Stimulated activated naive CD4-positive, alpha-beta T cell (primary cell): ENCODE measurements around the gene EXO1.
"Not testable (repeated sequence)": the region's sequence is repeated elsewhere in the genome, so short reads cannot be mapped to it uniquely, and the experiment has no call there.

Experiments
- DNase-seq, 6 experiments: peaks; one replicate each; lab custom pipeline; 2025; lab: John Stamatoyannopoulos, UW

The EXO1 gene

DNA sequence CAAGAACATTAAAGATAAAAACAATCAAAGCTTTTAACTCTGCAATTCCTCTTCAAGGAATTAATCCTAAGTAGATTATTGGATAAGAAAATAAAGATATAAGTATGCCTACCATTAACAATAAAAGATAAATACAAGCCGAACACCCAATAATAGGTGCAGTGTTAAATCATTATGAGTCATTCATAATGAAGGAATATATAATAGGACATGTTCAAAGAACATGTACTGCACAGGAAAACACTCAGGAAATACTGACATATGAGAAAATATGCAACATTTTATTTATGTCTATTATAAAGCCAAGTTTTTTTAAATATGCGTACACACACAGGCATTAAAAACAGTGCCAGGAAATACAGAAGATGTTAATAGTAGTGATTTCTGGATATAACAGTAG is 11.1 kb upstream of the EXO1 start:
- DNase-seq = no peak

DNA sequence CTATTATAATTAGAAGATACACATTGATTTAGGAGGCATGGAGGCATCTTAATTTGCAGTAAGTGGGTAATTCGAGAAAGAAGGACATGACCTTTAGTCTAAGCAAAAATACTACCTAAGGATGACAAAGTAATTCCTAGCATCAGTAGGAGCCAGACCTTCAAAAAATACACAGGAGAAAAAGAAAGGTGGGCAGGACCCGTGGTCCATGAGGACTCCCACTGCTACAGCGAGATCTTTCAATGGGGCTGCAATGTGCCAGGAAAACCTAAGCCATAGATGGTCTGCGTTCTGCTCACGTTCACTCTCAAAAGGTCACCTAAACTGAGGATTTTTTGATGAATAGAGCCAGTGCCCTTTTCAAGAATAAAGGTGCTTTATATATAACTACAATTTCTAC is 10.6 kb upstream of the EXO1 start:
- DNase-seq = no peak

DNA sequence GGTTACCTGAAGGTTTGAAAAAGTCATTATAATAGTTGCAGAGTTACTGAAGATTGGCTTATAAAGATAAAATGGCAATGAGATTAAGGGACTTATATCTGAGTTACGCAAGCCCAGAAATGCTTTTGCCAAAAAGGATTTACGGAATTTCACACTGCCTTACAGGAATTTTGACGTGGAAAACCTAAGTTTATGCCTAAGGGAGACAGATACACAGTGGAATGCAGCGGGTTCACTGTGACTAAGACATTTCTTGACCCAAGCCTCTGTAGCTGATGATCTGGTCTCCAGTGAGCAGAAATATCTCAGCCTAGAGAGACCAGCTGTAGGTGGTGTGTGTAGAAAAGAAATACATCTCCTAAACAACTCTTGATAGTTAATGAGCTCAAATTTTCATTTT is 10.1 kb upstream of the EXO1 start:
- no peak for DNase-seq

DNA sequence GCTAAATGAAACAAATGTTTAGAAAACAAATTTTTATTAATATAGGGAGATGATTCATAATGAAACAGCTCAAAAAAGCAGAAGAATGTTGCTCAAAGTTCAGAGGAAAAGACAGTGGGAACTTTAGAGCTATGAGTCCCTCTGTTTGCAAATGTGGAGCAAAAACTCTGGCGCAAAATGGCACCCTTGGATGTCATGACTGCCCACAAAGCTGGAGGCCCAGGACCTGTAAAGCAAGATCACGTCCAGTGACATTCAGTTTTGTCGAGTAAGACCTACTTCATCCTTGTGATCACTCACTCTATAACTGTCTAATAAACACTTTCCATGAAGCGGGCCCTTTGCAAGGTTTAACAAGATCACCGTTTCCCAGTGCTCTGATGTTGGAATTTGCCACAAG is 9.1 kb upstream of the EXO1 start:
- no peak for DNase-seq

DNA sequence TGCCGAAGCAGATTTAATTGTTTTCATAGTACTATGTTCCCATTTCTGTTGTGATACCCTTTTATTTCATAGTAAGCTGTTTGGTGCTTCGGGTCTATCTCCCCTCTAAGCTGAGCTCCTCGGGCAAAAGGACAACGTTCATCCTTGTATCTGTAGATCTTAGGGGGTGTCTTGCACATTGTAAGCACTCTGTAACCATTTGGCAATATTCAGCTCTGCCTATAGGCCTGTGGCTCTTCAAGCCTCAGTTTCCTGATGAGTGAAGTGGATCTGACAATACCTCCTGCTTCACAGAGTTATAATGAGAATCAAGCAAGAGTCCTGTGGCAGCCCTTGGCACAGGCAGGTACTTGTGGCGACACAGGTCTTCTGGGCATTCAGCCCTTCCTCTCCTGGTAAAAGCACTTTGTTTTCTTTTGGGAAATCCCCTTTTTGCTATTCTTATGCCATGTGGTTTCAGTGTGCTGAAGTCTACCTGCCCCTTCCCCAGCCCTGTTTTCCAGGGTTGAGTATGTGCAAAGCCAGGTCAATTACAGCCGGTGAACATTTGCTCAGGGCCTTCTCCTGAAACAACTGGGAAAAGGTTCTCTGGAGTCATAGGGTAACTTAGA is 8.5 kb upstream of the EXO1 start:
- DNase-seq = no peak

DNA sequence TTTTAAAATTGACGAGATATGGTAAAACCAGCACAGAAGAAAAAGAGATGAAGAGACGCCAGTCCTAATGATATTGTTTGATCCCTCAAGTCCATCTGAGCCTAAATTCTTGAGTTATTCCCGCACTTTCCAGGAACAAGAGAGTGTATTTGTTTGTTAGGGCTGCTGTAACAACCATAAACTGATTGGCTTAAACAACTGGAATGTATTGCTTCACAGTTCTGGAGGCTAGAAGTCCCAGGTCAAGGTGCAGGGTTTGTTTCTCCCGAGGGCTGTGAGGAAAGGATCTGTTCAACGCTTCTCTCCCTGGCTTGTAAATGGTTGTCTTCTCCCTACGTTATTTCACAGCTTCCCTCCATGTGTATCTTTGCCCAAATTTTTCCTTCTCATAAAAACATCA is 7.8 kb upstream of the EXO1 start:
- DNase-seq = no peak

DNA sequence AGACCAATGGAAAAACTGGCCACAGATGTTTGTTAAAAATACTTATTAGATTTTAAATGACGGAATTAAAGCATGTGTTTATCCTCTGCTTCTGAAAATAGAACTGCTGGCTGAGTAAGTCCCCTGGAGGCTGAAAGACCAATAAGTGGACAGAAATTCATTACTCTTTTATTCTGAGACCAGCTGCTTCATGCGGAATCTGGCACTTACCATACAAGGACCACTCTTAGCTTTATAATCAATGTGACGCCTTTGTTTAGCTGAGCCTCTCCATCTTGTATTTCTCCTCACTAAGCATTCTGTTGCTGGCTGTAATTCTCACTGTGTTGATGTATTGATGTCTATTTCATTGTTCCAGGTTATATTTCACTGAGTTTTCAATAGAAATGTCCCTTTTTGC is 6.3 kb upstream of the EXO1 start:
- DNase-seq = no peak

DNA sequence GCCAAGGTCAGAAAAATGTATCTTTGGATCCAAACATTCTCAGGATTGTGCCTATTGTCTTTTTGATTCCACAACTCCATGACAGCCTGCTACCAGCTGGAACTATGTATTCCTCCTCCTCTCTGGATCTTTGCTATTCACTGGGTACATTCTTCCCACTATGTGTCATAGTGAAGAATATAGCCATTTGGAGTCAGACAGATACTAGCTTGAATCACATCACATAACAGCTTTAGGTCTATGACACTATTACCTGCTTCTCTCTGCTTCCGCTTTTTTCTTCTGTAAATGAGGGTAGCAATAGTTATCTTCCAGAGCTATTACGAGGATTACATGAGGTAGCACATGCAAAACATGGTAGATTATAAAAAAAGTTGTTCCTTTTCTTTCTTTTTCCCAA is 5.4 kb upstream of the EXO1 start:
- no peak for DNase-seq

DNA sequence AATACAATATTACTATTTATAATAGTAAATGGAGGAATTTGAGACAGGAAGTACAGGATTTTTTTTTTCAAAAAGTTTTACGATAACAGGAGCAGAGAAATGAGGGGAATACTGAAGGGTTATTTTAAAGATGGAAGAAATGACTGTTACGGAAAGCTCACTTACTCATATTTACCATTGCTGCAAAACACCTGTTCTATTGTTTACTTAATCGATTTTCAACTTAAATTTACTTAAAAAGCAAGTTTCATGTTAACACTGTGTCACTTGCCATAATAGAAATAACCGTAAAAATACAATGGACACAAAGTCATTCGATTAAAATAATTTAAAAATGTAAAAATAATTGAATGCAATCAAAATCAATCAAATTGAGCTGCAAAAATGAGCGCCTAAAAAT is 3.4 kb upstream of the EXO1 start:
- no peak for DNase-seq

DNA sequence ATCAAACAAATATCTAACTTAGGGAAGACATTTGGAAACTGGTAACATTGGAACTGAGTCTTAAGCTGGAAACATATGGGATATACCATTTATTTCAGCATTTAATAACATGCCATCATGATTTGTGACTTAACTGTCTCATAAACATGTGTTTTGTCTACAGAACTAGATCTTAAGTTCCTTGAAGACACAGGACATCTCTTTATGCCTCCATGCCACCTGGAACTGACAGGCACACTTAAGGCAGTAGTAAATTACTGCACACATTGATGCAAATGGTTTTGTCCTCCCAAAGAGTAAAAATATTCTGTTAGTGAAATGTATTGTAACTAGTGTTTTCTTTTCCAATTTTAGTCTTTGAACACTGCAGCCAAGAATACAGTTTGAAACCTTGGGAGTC is 1.6 kb upstream of the EXO1 start:
- no peak for DNase-seq

DNA sequence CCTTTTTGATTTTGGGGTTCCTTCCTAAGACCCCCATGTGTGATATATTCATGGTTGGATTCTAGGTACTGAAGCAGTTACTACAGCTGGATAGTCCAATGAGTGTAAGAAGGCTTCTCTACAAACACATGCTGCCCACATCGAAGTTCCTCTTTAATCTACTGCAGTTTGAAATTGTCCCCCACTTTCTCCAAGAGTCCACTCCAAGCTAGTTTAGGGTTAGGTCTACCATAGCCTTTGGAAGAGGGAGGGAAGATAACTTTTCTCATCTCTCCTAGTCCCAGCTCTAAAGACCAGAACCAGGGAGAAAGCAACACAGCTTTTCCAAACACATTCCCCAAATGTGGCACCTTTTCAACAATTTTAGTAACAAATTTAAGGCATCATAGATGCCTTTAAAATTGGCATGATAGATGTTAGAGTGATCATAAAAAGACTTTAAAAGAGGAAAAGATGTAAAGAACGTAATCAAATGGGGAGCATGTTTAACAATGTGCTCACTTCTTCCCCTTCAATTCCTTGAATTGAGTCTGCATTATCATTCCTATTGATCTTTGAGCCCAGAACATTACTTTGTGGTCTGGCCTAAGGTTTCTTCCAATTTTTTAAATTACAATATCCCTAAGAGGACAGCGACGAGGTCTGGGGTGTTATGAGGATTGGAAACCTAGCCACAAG is 1.0 kb upstream of the EXO1 start:
- DNase-seq = no peak

DNA sequence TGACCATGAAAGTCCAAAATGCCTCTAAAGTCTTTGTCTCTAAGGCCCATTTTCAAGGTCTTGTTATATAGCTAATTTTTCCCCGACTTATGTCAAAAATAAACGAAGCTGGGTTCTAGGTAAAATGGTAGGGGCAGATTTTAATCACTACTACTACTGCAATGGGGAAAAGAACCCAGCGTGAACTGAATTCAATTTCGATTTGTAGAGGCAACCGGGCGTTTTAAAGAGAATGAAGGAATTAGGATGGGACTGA is 536 bp upstream of the EXO1 start:
- no peak for DNase-seq

DNA sequence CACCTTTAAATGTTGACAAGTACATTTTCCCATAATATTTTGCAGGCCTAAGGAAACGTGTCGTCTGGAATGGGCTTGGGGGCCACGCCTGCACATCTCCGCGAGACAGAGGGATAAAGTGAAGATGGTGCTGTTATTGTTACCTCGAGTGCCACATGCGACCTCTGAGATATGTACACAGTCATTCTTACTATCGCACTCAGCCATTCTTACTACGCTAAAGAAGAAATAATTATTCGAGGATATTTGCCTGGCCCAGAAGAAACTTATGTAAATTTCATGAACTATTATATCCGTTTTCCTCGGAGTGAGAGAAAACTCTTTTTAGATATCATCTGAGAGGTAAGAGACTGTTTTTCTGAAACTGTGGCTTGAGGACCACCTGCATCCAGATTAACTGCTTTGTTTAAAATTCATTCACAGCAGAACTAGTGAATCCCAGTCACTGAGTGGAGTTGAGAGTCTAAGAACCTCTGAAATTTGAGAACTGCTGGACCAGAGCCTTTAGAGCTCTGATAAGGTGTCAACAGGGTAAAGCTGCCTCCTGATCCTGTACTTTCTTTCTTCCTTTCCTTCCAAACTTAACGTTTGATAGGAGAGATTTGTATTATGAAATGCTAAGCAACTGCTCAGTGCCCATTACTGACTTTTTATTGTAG is 811 bp downstream of the EXO1 start:
- no peak for DNase-seq

DNA sequence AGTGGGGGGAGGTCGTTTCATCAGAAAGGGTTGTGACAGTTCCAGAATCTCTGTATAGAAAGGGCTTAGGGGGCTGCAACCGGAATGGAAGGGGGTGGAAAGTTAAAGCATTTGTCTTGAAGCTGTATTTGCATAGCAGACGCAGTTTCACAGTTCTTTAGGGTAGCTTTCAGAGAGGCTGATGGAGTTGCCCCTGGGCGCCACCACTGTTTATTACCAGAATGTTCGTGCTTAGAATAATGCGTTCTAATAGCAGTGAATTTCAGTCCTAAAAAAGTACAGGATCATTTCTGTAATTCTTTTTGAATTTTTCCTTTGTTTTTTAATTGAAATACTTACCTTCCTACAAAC is 1.3 kb downstream of the EXO1 start:
- no peak for DNase-seq

DNA sequence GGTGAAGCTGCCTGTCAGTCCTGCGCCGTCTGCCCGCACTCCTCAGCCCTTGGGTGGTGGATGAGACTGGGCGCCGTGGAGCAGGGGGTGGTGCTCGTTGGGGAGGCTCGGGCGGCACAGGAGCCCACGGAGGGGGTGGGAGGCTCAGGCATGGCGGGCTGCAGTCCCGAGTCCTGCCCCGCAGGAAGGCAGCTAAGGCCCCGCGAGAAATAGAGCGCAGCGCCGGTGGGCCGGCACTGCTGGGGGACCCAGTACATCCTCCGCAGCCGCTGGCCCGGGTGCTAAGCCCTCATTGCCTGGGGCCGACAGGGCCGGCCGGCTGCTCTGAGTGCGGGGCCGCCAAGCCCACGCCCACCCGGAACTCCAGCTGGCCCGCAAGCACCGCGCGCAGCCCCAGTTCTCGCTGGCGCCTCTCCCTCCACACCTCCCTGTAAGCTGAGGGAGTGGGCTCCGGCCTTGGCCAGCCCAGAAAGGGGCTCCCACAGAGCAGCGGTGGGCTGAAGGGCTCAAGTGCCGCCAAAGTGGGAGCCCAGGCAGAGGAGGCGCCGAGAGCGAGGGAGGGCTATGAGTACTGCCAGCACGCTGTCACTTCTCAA is 7.6 kb downstream of the EXO1 start:
- DNase-seq = not testable (repeated sequence)

DNA sequence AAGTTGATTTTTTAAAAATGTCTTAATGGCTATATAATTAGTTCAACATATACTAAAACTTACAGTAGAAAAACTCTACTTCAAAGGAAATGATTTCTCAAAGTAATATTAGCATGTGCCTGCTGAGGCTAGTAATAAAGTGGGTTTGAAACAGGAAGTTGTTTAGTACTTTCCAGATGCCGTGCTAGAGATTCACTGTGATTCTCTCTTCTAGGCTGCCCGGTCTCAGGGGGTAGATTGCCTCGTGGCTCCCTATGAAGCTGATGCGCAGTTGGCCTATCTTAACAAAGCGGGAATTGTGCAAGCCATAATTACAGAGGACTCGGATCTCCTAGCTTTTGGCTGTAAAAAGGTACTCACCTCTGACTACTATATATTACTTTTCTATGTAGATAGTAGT is 9.1 kb downstream of the EXO1 start:
- DNase-seq = no peak

DNA sequence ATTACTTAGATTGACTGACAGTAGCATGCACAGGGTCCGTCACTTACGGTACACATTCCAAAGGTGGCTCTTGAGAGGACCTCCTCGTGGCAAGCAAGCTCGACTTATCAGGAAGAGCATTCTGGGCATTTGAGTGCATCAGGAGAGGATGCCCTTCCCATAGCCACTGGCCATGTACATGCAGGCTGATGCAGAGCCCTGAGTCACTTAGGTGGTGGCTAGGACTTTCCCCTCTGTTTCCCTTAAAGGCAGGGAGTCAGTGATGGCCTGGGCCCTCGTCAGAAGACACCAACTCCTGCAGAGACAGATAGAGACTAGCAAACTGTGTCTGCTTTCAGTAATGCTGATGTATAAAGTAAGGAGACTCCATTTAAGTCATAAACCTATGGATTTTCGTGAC is 12.9 kb downstream of the EXO1 start:
- DNase-seq = no peak

DNA sequence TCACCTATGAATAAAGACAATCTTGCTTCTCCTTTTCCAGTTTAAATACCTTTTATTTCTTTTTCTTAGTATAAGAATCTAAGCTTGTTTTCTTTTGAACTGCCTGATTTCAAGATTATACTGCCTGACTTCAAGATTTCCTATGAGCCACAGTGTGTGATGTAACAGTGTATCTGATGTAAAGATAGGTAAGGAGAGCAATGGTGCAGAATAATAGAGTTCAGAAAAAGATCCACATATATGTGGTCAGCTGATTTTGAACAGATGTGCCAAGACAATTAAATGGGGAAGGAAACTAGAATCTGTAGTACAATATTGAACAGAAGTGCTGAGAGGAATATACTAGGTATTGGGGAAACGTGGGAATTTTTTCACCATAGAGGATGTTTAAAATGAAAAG is 21.0 kb downstream of the EXO1 start:
- DNase-seq = no peak

DNA sequence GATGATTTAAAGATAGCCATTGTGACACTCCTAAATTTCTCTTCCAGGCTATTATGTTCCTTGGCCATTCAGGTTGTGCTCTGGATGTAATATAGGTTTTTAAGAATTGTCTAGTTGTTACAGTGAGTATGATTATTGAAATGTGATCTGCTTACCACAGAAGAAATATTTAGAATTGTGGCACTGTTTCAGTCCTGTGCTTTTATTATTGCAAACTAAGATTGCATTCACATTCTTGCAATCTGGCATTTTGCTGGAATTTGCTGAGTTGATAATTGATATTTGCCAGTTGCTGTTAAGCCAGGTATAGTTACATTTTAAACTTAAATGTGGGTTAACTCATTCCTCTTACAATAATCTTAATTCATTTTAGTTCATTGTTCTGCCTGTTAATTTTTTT is 22.3 kb downstream of the EXO1 start:
- DNase-seq = no peak

DNA sequence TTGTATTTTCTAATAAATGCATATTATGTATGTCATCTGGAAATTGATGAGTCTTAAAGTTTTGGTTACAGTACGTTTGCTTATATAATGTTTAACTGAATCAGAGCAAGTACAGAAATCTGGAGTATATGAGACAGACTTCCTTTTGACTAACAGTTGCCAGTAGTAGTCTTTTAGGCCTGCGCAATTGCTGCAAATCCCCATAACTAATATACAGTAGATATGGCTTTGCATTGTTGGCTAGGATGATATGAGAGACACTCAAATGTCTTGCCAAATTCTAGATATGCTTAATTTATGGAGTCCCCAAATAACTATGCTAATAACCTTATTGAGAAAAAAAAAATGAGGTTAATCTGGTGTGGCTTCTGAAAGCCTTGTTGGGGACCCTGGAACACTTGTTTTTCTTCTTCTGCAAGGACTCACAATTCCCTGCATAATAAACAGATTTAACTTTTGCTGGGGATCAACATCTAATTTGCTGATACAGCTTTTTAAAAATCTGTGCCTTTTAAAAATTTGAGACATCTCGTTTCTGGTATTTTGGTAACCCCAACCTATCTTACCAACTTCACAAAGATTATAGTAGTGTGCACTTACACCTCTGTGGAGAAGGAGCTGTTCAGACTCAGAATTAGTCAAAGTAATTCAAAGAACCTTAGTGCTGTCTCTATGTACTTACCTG is 22.9 kb downstream of the EXO1 start:
- no peak for DNase-seq

DNA sequence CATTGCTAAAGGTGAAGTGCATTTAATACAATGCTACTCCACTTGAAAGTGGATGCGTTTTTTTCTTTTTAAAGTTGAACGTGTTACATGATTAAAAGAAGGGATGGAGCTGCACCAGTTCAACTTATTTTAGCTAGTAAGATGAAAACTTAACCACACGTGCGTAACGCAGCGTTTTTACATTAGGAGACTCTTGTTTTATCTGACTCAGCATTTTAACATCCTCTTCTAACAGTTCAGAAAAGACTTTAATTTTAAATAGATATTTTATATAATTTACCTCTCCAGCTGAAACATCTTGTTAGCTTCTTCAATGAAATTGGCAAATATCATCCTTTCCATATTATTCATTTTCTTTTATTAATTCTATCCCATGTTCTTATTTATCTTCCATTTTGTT is 33.4 kb downstream of the EXO1 start:
- no peak for DNase-seq

DNA sequence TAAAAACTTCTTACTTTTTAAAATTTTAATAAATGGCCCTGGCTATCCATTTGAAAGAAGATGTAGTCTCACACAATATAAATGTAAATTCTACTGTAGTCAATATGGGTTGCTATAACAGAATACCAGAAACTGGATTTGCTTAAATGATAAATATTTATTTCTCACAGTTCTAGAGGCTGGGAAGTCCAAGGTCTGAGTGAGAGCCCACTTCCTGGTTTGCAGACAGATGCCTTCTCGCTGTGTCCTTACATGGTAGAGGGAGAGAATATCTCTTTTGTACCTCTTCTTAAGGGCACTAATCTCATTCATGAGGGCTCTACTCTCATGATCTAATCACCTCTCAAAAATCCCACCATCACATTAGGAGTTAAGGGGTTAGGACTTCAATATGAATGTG is 35.2 kb downstream of the EXO1 start:
- DNase-seq = no peak

DNA sequence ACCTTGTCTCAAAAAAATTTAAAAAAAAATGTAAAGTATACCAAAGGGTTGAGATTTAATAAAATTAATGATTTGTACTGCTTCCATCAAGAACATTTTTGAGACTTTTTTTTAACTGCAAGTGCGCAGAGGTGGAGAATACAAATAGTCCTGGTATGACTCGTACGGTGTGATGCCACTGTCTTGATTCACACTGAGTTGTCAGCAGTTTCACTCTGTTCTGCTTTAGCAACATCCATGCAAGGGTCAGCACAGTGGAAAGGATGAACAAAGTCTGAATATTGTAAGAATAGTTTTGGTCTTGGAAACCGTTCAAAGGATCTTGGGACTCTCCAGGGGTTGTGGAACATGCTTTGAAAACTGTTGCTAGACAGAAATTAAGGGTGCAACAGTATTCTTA is 40.2 kb downstream of the EXO1 start:
- DNase-seq = no peak
